HS-5 (cell line): ENCODE data around the gene NELL1.

Source experiments
- DNase-seq: peaks from one replicate; pipeline ENCODE4 v3.0.0-alpha.2; 2012; ENCODE audit warnings: low read depth

The NELL1 gene

GRCh38 chr11:21421711-21422329 lies 752.4 kb downstream of the NELL1 start:
- no peak for DNase-seq

- no peak for DNase-seq
These were observed 757.5 kb downstream of the NELL1 start for GRCh38 chr11:21426931-21427330.

GRCh38 chr11:21427726-21428125 lies 758.3 kb downstream of the NELL1 start:
- no peak for DNase-seq

GRCh38 chr11:21428796-21429195 lies 759.4 kb downstream of the NELL1 start:
- DNase-seq: no peak

GRCh38 chr11:21429401-21429800 lies 760.0 kb downstream of the NELL1 start:
- no peak for DNase-seq

GRCh38 chr11:21430537-21430936 lies 761.2 kb downstream of the NELL1 start:
- no peak for DNase-seq

GRCh38 chr11:21446939-21447590 lies 777.7 kb downstream of the NELL1 start:
- DNase-seq: no peak

GRCh38 chr11:21447871-21448270 lies 778.5 kb downstream of the NELL1 start:
- no peak for DNase-seq

GRCh38 chr11:21456186-21456585 lies 786.8 kb downstream of the NELL1 start:
- no peak for DNase-seq

GRCh38 chr11:21460082-21460481 lies 790.7 kb downstream of the NELL1 start:
- no peak for DNase-seq

GRCh38 chr11:21461701-21462100 lies 792.3 kb downstream of the NELL1 start:
- no peak for DNase-seq

- no peak for DNase-seq
These were observed 795.3 kb downstream of the NELL1 start for GRCh38 chr11:21464601-21465193.

- no peak for DNase-seq
These were observed 795.8 kb downstream of the NELL1 start for GRCh38 chr11:21465203-21465602.

- DNase-seq: no peak
These were observed 796.5 kb downstream of the NELL1 start for GRCh38 chr11:21465920-21466319.

- no peak for DNase-seq
These were observed 801.1 kb downstream of the NELL1 start for GRCh38 chr11:21470521-21470920.

- DNase-seq: no peak
These were observed 802.9 kb downstream of the NELL1 start for GRCh38 chr11:21472261-21472660.

GRCh38 chr11:21474529-21474928 lies 805.1 kb downstream of the NELL1 start:
- DNase-seq: no peak

- no peak for DNase-seq
These were observed 805.9 kb downstream of the NELL1 start for GRCh38 chr11:21475276-21475675.

- no peak for DNase-seq
These were observed 807.2 kb downstream of the NELL1 start for GRCh38 chr11:21476588-21476987.

- no peak for DNase-seq
These were observed 810.9 kb downstream of the NELL1 start for GRCh38 chr11:21480240-21480639.

- DNase-seq: no peak
These were observed 811.9 kb downstream of the NELL1 start for GRCh38 chr11:21481255-21481654.

- no peak for DNase-seq
These were observed 814.7 kb downstream of the NELL1 start for GRCh38 chr11:21484039-21484438.

GRCh38 chr11:21485006-21485405 lies 815.6 kb downstream of the NELL1 start:
- no peak for DNase-seq

GRCh38 chr11:21485426-21485825 lies 816.0 kb downstream of the NELL1 start:
- no peak for DNase-seq
